Lower lobe of right lung (tissue), 2 donors: ENCODE data around the gene CCDC51. TPM values are rescaled to one million over a fixed set of nuclear protein-coding genes. Genes with fewer than 3 reads are reported as not detected.

Source experiments
- ATAC-seq, 2 donors: fragments of 200-7000 bp; cut with Tn5 transposase; one replicate each; pipeline ENCODE4 v1.9.1; 2020 to 2022; ENCODE audit warnings: mild to moderate bottlenecking in 2 of 2, moderate library complexity in 2 of 2
- DNase-seq: peaks from one replicate; pipeline ENCODE4 v3.0.0-alpha.2; 2020
- H3K27ac ChIP-seq: fragments of 200-600 bp; one replicate; pipeline ENCODE4 v1.8.0; 2022
- H3K27me3 ChIP-seq: fragments of 200-600 bp; one replicate; pipeline ENCODE4 v1.8.0; 2022; ENCODE audit warnings: low read depth
- H3K36me3 ChIP-seq: fragments of 200-600 bp; one replicate; pipeline ENCODE4 v1.8.0; 2022; ENCODE audit warnings: mild to moderate bottlenecking
- H3K4me1 ChIP-seq: fragments of 200-600 bp; one replicate; pipeline ENCODE4 v1.8.0; 2022
- H3K4me3 ChIP-seq: fragments of 200-600 bp; one replicate; pipeline ENCODE4 v1.8.0; 2022; ENCODE audit warnings: mild to moderate bottlenecking
- H3K9me3 ChIP-seq: fragments of 200-600 bp; one replicate; pipeline ENCODE4 v1.8.0; 2022
- intact Hi-C: fragments of 100-400 bp; cut with DNase I; formaldehyde crosslinking; loops from one replicate; pipeline ENCODE4 v1.11.0; 2022
- total RNA-seq: library from RNA; stranded (reverse); fragmentation: NEBNext Ultra II Directional; extraction: Animal tissue kit (Norgen Biotek cat#: 25700); gene quantifications from one replicate; pipeline ENCODE4 v1.2.1, GENCODE V29; 2021
- TF ChIP-seq, protein P1 (sequence below): fragments of 200-600 bp; IDR thresholded peaks from one replicate; pipeline ENCODE4 v1.8.0; 2022; ENCODE audit warnings: antibody characterized with exemption, mild to moderate bottlenecking
- donor health status: DM: no; HTN: yes; CAD: no; lungs with severe emphysema.

CCDC51 gene
- total RNA-seq, 1 donor from 2014 or later, result 8.6 TPM

DNA sequence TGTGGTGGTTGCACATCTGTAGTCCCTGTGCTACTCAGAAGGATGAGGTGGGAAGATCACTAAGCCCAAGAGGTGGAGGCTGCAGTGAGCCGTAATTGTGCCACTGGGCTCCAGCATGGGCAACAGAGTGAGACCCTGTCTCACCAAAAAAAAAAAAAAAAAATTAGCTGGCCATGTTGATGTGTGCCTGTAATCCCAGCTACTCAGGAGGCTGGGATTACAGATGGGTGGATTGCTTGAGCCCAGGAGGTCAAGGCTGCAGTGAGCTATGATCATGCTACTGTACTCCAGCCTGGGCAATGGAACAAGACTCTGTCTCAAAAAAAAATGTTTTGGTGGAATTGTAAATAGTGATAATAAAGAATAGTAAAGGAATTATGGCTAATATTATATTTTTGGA lies 16.5 kb upstream of the CCDC51 start:
- DNase-seq (no peak), ATAC-seq (no peak)
- Histone ChIP-seq H3K9me3 (no peaks in the 10 kb centered on the region), H3K4me1 (no peaks in the 10 kb centered on the region), H3K27ac (no peak overlapping the region), H3K36me3 (peaks cover 96% of the 10 kb centered on the region), H3K27me3 (no peaks in the 10 kb centered on the region), H3K4me3 (no peak overlapping the region)
- TF ChIP-seq, protein P1, sequence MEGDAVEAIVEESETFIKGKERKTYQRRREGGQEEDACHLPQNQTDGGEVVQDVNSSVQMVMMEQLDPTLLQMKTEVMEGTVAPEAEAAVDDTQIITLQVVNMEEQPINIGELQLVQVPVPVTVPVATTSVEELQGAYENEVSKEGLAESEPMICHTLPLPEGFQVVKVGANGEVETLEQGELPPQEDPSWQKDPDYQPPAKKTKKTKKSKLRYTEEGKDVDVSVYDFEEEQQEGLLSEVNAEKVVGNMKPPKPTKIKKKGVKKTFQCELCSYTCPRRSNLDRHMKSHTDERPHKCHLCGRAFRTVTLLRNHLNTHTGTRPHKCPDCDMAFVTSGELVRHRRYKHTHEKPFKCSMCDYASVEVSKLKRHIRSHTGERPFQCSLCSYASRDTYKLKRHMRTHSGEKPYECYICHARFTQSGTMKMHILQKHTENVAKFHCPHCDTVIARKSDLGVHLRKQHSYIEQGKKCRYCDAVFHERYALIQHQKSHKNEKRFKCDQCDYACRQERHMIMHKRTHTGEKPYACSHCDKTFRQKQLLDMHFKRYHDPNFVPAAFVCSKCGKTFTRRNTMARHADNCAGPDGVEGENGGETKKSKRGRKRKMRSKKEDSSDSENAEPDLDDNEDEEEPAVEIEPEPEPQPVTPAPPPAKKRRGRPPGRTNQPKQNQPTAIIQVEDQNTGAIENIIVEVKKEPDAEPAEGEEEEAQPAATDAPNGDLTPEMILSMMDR, result no peak
- intact Hi-C loops, result no loop called here

DNA sequence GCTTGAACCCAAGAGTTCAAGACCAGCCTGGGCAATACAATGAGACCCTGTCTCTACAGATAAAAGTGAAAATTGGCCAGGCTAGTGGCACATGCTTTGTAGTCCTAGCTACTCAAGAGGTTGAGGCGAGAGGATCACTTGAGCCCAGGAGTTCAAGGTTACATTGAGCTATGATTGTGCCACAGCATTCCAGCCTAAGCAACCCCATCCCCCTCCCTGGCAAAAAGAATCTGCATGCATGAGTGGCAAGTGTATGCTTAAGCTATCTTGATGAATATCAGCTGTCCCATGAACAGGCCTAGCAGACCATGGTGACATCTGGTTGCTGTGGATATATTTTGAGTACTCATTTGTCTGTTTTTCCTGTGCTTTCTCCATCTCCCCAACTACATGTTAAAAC lies 11.4 kb upstream of the CCDC51 start:
- Histone ChIP-seq H3K4me3 (no peak overlapping the region), H3K27ac (no peak overlapping the region), H3K9me3 (no peaks in the 10 kb centered on the region), H3K4me1 (peaks cover 9% of the 10 kb centered on the region), H3K27me3 (no peaks in the 10 kb centered on the region), H3K36me3 (peaks cover 60% of the 10 kb centered on the region)
- DNase-seq (no peak), ATAC-seq (no peak)
- intact Hi-C loops, result no loop called here
- TF ChIP-seq, protein P1, result no peak

DNA sequence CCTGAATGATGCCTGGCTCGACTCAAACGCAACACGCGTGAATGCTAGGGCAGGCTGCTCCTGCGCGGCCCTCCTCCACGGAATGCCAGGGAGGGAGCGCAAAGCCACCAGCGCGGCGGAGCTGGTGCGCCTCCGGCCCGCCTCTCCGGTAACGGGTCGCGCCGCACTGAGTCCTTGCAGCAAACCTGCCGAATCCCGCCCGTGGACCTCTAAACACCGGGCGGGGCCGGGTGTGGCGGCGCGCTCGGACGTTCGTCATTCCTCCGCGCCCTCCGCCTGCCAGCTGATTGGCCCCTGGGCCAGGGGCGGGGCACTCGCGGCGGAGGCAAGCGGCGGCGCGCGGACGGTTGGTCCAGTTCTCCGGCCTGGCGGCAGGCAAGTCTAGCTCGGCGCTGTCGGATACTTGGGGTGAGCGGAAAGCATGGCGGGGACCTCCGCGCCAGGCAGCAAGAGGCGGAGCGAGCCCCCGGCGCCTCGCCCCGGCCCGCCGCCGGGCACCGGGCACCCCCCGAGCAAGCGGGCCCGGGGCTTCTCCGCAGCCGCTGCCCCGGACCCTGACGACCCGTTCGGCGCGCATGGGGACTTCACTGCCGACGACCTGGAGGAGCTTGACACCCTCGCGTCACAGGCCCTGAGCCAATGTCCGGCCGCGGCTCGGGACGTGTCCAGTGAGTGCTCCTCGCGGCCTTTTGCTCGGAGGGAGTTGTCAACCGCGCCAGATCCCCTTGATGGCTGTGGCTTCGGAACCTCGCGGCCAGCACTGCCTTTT lies 6.7 kb upstream of the CCDC51 start, which contains the start of gene ATRIP:
ATRIP (plus strand) TSS at position 313 of the 769 bp plus-strand sequence; CDS start at position 422, 109 bp downstream.
- peak within 1 kb of the TSS; percentile 92 for H3K4me3 ChIP-seq
- peak within 1 kb of the TSS; percentile 96 for H3K27ac ChIP-seq
- peaks cover 22% of the 10 kb centered on the region for H3K4me1 ChIP-seq
- intact Hi-C loops, result no loop called here
- DNase-seq, result peak; percentile 93
- no peaks in the 10 kb centered on the region for H3K27me3 ChIP-seq
- TF ChIP-seq, protein P1, result no peak
- peaks cover 49% of the 10 kb centered on the region for H3K36me3 ChIP-seq
- peak; percentile 99 to 100 for ATAC-seq
- H3K9me3 ChIP-seq, result no peaks in the 10 kb centered on the region

DNA sequence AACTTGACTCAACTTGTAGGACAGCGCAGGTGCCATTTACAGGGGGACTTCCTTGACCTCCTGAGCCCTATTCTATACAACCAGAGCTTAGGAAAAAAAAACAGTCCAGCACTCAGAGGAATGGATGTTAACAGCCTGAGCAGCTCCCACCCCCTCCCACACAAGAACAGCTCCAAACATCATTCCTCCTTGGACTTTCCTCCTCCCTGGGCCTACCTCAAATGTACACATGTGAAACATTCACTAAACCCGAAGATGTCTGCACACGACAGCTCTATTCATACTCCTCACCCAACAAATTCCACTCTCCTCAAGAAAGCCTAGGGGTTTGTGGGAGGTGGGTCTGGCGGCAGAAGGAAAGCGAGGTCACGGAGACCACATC lies 6.1 kb upstream of the CCDC51 start:
- Histone ChIP-seq H3K27ac (peak overlapping the region; percentile 96), H3K4me1 (peaks cover 27% of the 10 kb centered on the region), H3K9me3 (no peaks in the 10 kb centered on the region), H3K27me3 (no peaks in the 10 kb centered on the region), H3K4me3 (peak overlapping the region; percentile 92), H3K36me3 (peaks cover 47% of the 10 kb centered on the region)
- intact Hi-C loops, result no loop called here
- DNase-seq, result no peak
- TF ChIP-seq, protein P1, result no peak
- ATAC-seq, result no peak

DNA sequence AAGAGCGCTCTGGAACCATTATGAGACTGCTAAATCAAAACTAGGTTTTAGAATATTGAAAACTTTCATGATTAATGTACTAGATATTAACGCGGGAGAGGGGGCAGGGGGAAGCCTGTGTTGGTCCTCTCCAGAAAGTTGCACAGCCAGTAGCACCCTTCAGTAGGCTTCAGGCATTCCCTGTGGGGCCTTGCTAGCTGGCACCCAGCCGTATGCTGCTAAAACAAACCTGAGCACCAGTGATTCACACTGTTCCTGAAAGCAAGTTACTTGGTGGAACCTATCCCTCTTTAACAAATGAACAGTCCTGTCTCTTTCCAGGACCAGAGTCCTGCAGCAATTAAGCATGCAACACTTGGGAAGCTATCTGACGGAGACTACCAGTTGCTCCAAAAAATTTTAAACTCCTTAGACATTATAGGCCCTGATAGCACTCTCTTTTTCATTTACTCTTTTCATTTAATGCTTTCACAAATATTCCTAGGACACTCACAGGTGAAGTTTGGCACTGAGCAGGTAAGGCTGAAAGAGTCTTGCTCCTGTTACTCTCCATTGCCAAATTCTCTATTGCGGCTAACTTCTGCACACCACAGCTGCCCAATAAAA lies 5.5 kb upstream of the CCDC51 start:
- ATAC-seq, result no peak
- Histone ChIP-seq H3K27ac (no peak overlapping the region), H3K36me3 (peaks cover 43% of the 10 kb centered on the region), H3K4me3 (no peak overlapping the region), H3K9me3 (no peaks in the 10 kb centered on the region), H3K27me3 (no peaks in the 10 kb centered on the region), H3K4me1 (peaks cover 29% of the 10 kb centered on the region)
- DNase-seq, result no peak
- intact Hi-C loops, result no loop called here
- TF ChIP-seq, protein P1, result no peak
